ENCODE measurements around the gene POLR2H.

Gene POLR2H

GRCh38 chr3:184386047-184386806, 24.7 kb downstream of the POLR2H start:
- no peaks in the 10 kb centered on the region for H3K36me3 ChIP-seq (ENCODE audit: control insufficient read depth in 1 of 2, insufficient read depth in 2 of 2, low read length in 2 of 2)

GRCh38 chr3:184387174-184387714, 25.7 kb downstream of the POLR2H start:
- no peak overlapping the region for H3K9ac ChIP-seq (ENCODE audit: low read depth in 1 of 2, low read length in 2 of 2)
- H3K27ac ChIP-seq (ENCODE audit: low read depth, low read length): no peak overlapping the region
- H3K36me3 ChIP-seq (ENCODE audit: control insufficient read depth in 1 of 2, insufficient read depth in 2 of 2, low read length in 2 of 2): no peaks in the 10 kb centered on the region
- H3K4me1 ChIP-seq (ENCODE audit: control insufficient read depth in 1 of 2, insufficient read depth in 2 of 2, low read length in 2 of 2): no peaks in the 10 kb centered on the region
- peaks cover 7 to 12% of the 10 kb centered on the region in 2 donors for H3K27me3 ChIP-seq (ENCODE audit: control insufficient read depth in 1 of 2, insufficient read depth in 2 of 2, low read length in 2 of 2)
- no peak overlapping the region for H3K4me3 ChIP-seq (ENCODE audit: low read depth in 1 of 2, low read length in 2 of 2)
- H3K9me3 ChIP-seq (ENCODE audit: control insufficient read depth in 1 of 2, low read length in 2 of 2): no peaks in the 10 kb centered on the region

More at GRCh38 chr3:184386047-184386806, 24.7 kb downstream of the POLR2H start:
- Histone ChIP-seq H3K9me3 (ENCODE audit: control insufficient read depth in 1 of 2, low read length in 2 of 2) (no peaks in the 10 kb centered on the region), H3K4me1 (ENCODE audit: control insufficient read depth in 1 of 2, insufficient read depth in 2 of 2, low read length in 2 of 2) (peaks cover 4 to 7% of the 10 kb centered on the region in 2 donors), H3K4me3 (ENCODE audit: low read depth in 1 of 2, low read length in 2 of 2) (no peak overlapping the region), H3K27ac (ENCODE audit: low read depth, low read length) (no peak overlapping the region), H3K27me3 (ENCODE audit: control insufficient read depth in 1 of 2, insufficient read depth in 2 of 2, low read length in 2 of 2) (peaks cover 17 to 22% of the 10 kb centered on the region in 2 donors), H3K9ac (ENCODE audit: low read depth in 1 of 2, low read length in 2 of 2) (no peak overlapping the region)

GRCh38 chr3:184388164-184388935, 26.8 kb downstream of the POLR2H start:
- Histone ChIP-seq H3K4me3 (ENCODE audit: low read depth in 1 of 2, low read length in 2 of 2) (no peak overlapping the region), H3K27ac (ENCODE audit: low read depth, low read length) (no peak overlapping the region), H3K27me3 (ENCODE audit: control insufficient read depth in 1 of 2, insufficient read depth in 2 of 2, low read length in 2 of 2) (peaks cover 3 to 5% of the 10 kb centered on the region in 2 donors), H3K36me3 (ENCODE audit: control insufficient read depth in 1 of 2, insufficient read depth in 2 of 2, low read length in 2 of 2) (no peaks in the 10 kb centered on the region), H3K4me1 (ENCODE audit: control insufficient read depth in 1 of 2, insufficient read depth in 2 of 2, low read length in 2 of 2) (no peaks in the 10 kb centered on the region), H3K9ac (ENCODE audit: low read depth in 1 of 2, low read length in 2 of 2) (no peak overlapping the region), H3K9me3 (ENCODE audit: control insufficient read depth in 1 of 2, low read length in 2 of 2) (no peaks in the 10 kb centered on the region)

- H3K36me3 ChIP-seq (ENCODE audit: control insufficient read depth in 1 of 2, insufficient read depth in 2 of 2, low read length in 2 of 2): no peaks in the 10 kb centered on the region
- no peak overlapping the region for H3K4me3 ChIP-seq (ENCODE audit: low read depth in 1 of 2, low read length in 2 of 2)
- H3K27ac ChIP-seq (ENCODE audit: low read depth, low read length): no peak overlapping the region
- H3K9ac ChIP-seq (ENCODE audit: low read depth in 1 of 2, low read length in 2 of 2): no peak overlapping the region
- no peaks in the 10 kb centered on the region for H3K9me3 ChIP-seq (ENCODE audit: control insufficient read depth in 1 of 2, low read length in 2 of 2)
- peaks cover 3 to 5% of the 10 kb centered on the region in 2 donors for H3K27me3 ChIP-seq (ENCODE audit: control insufficient read depth in 1 of 2, insufficient read depth in 2 of 2, low read length in 2 of 2)
- H3K4me1 ChIP-seq (ENCODE audit: control insufficient read depth in 1 of 2, insufficient read depth in 2 of 2, low read length in 2 of 2): no peaks in the 10 kb centered on the region
Observed at GRCh38 chr3:184388936-184389230, 27.4 kb downstream of the POLR2H start.

- Histone ChIP-seq H3K4me3 (ENCODE audit: low read depth in 1 of 2, low read length in 2 of 2) (no peak overlapping the region), H3K9ac (ENCODE audit: low read depth in 1 of 2, low read length in 2 of 2) (no peak overlapping the region), H3K27ac (ENCODE audit: low read depth, low read length) (no peak overlapping the region), H3K9me3 (ENCODE audit: control insufficient read depth in 1 of 2, low read length in 2 of 2) (no peaks in the 10 kb centered on the region), H3K36me3 (ENCODE audit: control insufficient read depth in 1 of 2, insufficient read depth in 2 of 2, low read length in 2 of 2) (no peaks in the 10 kb centered on the region), H3K27me3 (ENCODE audit: control insufficient read depth in 1 of 2, insufficient read depth in 2 of 2, low read length in 2 of 2) (peaks cover 3 to 5% of the 10 kb centered on the region in 2 donors), H3K4me1 (ENCODE audit: control insufficient read depth in 1 of 2, insufficient read depth in 2 of 2, low read length in 2 of 2) (no peaks in the 10 kb centered on the region)
Observed at GRCh38 chr3:184389384-184389783, 27.9 kb downstream of the POLR2H start.

- H3K27me3 ChIP-seq (ENCODE audit: control insufficient read depth in 1 of 2, insufficient read depth in 2 of 2, low read length in 2 of 2): peaks cover 3 to 5% of the 10 kb centered on the region in 2 donors
- no peak overlapping the region for H3K27ac ChIP-seq (ENCODE audit: low read depth, low read length)
- no peak overlapping the region for H3K9ac ChIP-seq (ENCODE audit: low read depth in 1 of 2, low read length in 2 of 2)
- H3K36me3 ChIP-seq (ENCODE audit: control insufficient read depth in 1 of 2, insufficient read depth in 2 of 2, low read length in 2 of 2): no peaks in the 10 kb centered on the region
- H3K4me1 ChIP-seq (ENCODE audit: control insufficient read depth in 1 of 2, insufficient read depth in 2 of 2, low read length in 2 of 2): no peaks in the 10 kb centered on the region
- no peaks in the 10 kb centered on the region for H3K9me3 ChIP-seq (ENCODE audit: control insufficient read depth in 1 of 2, low read length in 2 of 2)
- no peak overlapping the region for H3K4me3 ChIP-seq (ENCODE audit: low read depth in 1 of 2, low read length in 2 of 2)
Observed at GRCh38 chr3:184389935-184390528, 28.5 kb downstream of the POLR2H start.

- no peak overlapping the region for H3K9ac ChIP-seq (ENCODE audit: low read depth in 1 of 2, low read length in 2 of 2)
- no peak overlapping the region for H3K4me3 ChIP-seq (ENCODE audit: low read depth in 1 of 2, low read length in 2 of 2)
- no peaks in the 10 kb centered on the region for H3K9me3 ChIP-seq (ENCODE audit: control insufficient read depth in 1 of 2, low read length in 2 of 2)
- no peaks in the 10 kb centered on the region for H3K4me1 ChIP-seq (ENCODE audit: control insufficient read depth in 1 of 2, insufficient read depth in 2 of 2, low read length in 2 of 2)
- H3K27ac ChIP-seq (ENCODE audit: low read depth, low read length): no peak overlapping the region
- H3K27me3 ChIP-seq (ENCODE audit: control insufficient read depth in 1 of 2, insufficient read depth in 2 of 2, low read length in 2 of 2): peaks cover 3 to 5% of the 10 kb centered on the region in 2 donors
- H3K36me3 ChIP-seq (ENCODE audit: control insufficient read depth in 1 of 2, insufficient read depth in 2 of 2, low read length in 2 of 2): no peaks in the 10 kb centered on the region
Observed at GRCh38 chr3:184391266-184391665, 29.8 kb downstream of the POLR2H start.

- Histone ChIP-seq H3K4me3 (ENCODE audit: low read depth in 1 of 2, low read length in 2 of 2) (no peak overlapping the region), H3K9ac (ENCODE audit: low read depth in 1 of 2, low read length in 2 of 2) (no peak overlapping the region), H3K27me3 (ENCODE audit: control insufficient read depth in 1 of 2, insufficient read depth in 2 of 2, low read length in 2 of 2) (no peaks in the 10 kb centered on the region), H3K27ac (ENCODE audit: low read depth, low read length) (no peak overlapping the region), H3K9me3 (ENCODE audit: control insufficient read depth in 1 of 2, low read length in 2 of 2) (no peaks in the 10 kb centered on the region), H3K4me1 (ENCODE audit: control insufficient read depth in 1 of 2, insufficient read depth in 2 of 2, low read length in 2 of 2) (no peaks in the 10 kb centered on the region), H3K36me3 (ENCODE audit: control insufficient read depth in 1 of 2, insufficient read depth in 2 of 2, low read length in 2 of 2) (no peaks in the 10 kb centered on the region)
Observed at GRCh38 chr3:184395320-184395660, 33.8 kb downstream of the POLR2H start.

- Histone ChIP-seq H3K27ac (ENCODE audit: low read depth, low read length) (no peak overlapping the region), H3K36me3 (ENCODE audit: control insufficient read depth in 1 of 2, insufficient read depth in 2 of 2, low read length in 2 of 2) (no peaks in the 10 kb centered on the region), H3K4me1 (ENCODE audit: control insufficient read depth in 1 of 2, insufficient read depth in 2 of 2, low read length in 2 of 2) (no peaks in the 10 kb centered on the region), H3K9me3 (ENCODE audit: control insufficient read depth in 1 of 2, low read length in 2 of 2) (no peaks in the 10 kb centered on the region), H3K9ac (ENCODE audit: low read depth in 1 of 2, low read length in 2 of 2) (no peak overlapping the region), H3K4me3 (ENCODE audit: low read depth in 1 of 2, low read length in 2 of 2) (no peak overlapping the region), H3K27me3 (ENCODE audit: control insufficient read depth in 1 of 2, insufficient read depth in 2 of 2, low read length in 2 of 2) (peaks cover 0 to 9% of the 10 kb centered on the region in 2 donors)
Observed at GRCh38 chr3:184399410-184399809, 37.9 kb downstream of the POLR2H start.

Data from duodenal mucosa (tissue), 2 donors.